GM12875 (cell line): ENCODE data around the gene SAPCD1.

Source experiments
- H3K4me3 ChIP-seq: one replicate; pipeline ENCODE4 v1.5.1; 2011; ENCODE audit warnings: low read depth, low read length, control low read depth
- CTCF ChIP-seq: IDR thresholded peaks from 2 replicates; pipeline ENCODE4 v1.5.1; 2011; ENCODE audit warnings: low read depth, mild to moderate bottlenecking, control low read depth, inconsistent platforms, low read length, moderate library complexity, borderline replicate concordance; ENCODE audit not compliant: insufficient read depth

The SAPCD1 gene

GRCh38 chr6:31742894-31743293, 19.6 kb upstream of the SAPCD1 start:
- no peak for TF ChIP-seq CTCF
- no peak overlapping the region for H3K4me3 ChIP-seq

- no peak overlapping the region for H3K4me3 ChIP-seq
- TF ChIP-seq CTCF: no peak
Measured at GRCh38 chr6:31744422-31744821, 18.0 kb upstream of the SAPCD1 start.

GRCh38 chr6:31749301-31750036, 13.0 kb upstream of the SAPCD1 start:
- H3K4me3 ChIP-seq: no peak overlapping the region
- no peak for TF ChIP-seq CTCF

GRCh38 chr6:31750411-31751022, 11.9 kb upstream of the SAPCD1 start:
- H3K4me3 ChIP-seq: no peak overlapping the region
- no peak for TF ChIP-seq CTCF

- no peak overlapping the region for H3K4me3 ChIP-seq
- no peak for TF ChIP-seq CTCF
Measured at GRCh38 chr6:31752739-31753319, 9.6 kb upstream of the SAPCD1 start.

- no peak overlapping the region for H3K4me3 ChIP-seq
- no peak for TF ChIP-seq CTCF
Measured at GRCh38 chr6:31758281-31758680, 4.2 kb upstream of the SAPCD1 start.

GRCh38 chr6:31760790-31761189, 1.7 kb upstream of the SAPCD1 start:
- no peak overlapping the region for H3K4me3 ChIP-seq
- TF ChIP-seq CTCF: no peak
